Activated CD4-positive, alpha-beta T cell treated with anti-CD3 and anti-CD28 coated beads, Interleukin-2, amount 10 ng/mL, durations not matched to agents 7 days and 5 days (primary cell): ENCODE results near the gene TREH. TPM values are rescaled to one million over a fixed set of nuclear protein-coding genes. Genes with fewer than 3 reads are reported as not detected.
A peak's percentile ranks its signal among the peaks of the same experiment; 100 is the strongest.
"Not testable (repeated sequence)": the region's sequence is repeated elsewhere in the genome, so short reads cannot be mapped to it uniquely, and the experiment has no call there.

Experiments
- CTCF ChIA-PET: fragments of 350-600 bp; sonication (Branson Sonifier 250); formaldehyde crosslinking; loops from one replicate; lab custom pipeline; 2021; ENCODE audit warnings: antibody characterized with exemption; lab: Charles Lee
- POLR2A ChIA-PET: fragments of 350-600 bp; sonication (Branson Sonifier 250); formaldehyde crosslinking; loops from one replicate; lab custom pipeline; 2021; ENCODE audit warnings: antibody characterized with exemption; lab: Charles Lee
- DNase-seq: peaks from one replicate; pipeline ENCODE4 v3.0.0-alpha.2; 2020
- H3K27ac Mint-ChIP-seq: one replicate; pipeline ENCODE4 v1.8.0; 2021; ENCODE audit warnings: mild to moderate bottlenecking, moderate library complexity, mixed read lengths
- H3K27me3 Mint-ChIP-seq: one replicate; pipeline ENCODE4 v1.8.0; 2021; ENCODE audit warnings: mixed read lengths
- H3K36me3 Mint-ChIP-seq: one replicate; pipeline ENCODE4 v1.8.0; 2021; ENCODE audit warnings: low read depth, mixed read lengths
- H3K4me1 Mint-ChIP-seq: one replicate; pipeline ENCODE4 v1.8.0; 2021; ENCODE audit warnings: mixed read lengths
- H3K4me3 Mint-ChIP-seq: one replicate; pipeline ENCODE4 v1.8.0; 2021; ENCODE audit warnings: mild to moderate bottlenecking, moderate library complexity, mixed read lengths
- H3K9me3 Mint-ChIP-seq: one replicate; pipeline ENCODE4 v1.8.0; 2021; ENCODE audit warnings: mixed read lengths
- total RNA-seq, 2 experiments: library from RNA; stranded (reverse); gene quantifications; one replicate each; pipeline ENCODE4 v1.2.3, GENCODE V29; 2021

Gene TREH
- total RNA-seq, 2 experiments from 2014 or later = not detected

- H3K27ac Mint-ChIP-seq, H3K9me3 Mint-ChIP-seq, H3K27me3 Mint-ChIP-seq, H3K36me3 Mint-ChIP-seq, H3K4me1 Mint-ChIP-seq, H3K4me3 Mint-ChIP-seq, DNase-seq, POLR2A ChIA-PET, CTCF ChIA-PET: not testable (repeated sequence)
Measured at GRCh38 chr11:118714416-118714815, 35.0 kb upstream of the TREH start.

- no peaks in the 10 kb centered on the region for H3K9me3 Mint-ChIP-seq
- H3K4me1 Mint-ChIP-seq = peaks cover 25% of the 10 kb centered on the region
- no peaks in the 10 kb centered on the region for H3K36me3 Mint-ChIP-seq
- ChIA-PET CTCF (interaction anchor here (1.5 kb wide), 1 partner anchor 48 kb away, joined by 3 read pairs; no protein-coding TSS in a partner anchor), POLR2A (no interaction called here)
- H3K27me3 Mint-ChIP-seq = peaks cover 5% of the 10 kb centered on the region
- H3K27ac Mint-ChIP-seq = no peak overlapping the region
- H3K4me3 Mint-ChIP-seq = no peak overlapping the region
- DNase-seq = no peak
Measured at GRCh38 chr11:118708296-118708695, 28.8 kb upstream of the TREH start.

GRCh38 chr11:118706546-118706825 lies 27.0 kb upstream of the TREH start:
- ChIA-PET CTCF (interaction anchor here (3.2 kb wide), 1 partner anchor 12 kb away, joined by 15 read pairs; no protein-coding TSS in a partner anchor), POLR2A (no interaction called here)
- Mint-ChIP-seq H3K27me3 (peaks cover 5% of the 10 kb centered on the region), H3K36me3 (peaks cover 2% of the 10 kb centered on the region), H3K27ac (no peak overlapping the region), H3K9me3 (no peaks in the 10 kb centered on the region), H3K4me3 (no peak overlapping the region), H3K4me1 (peaks cover 25% of the 10 kb centered on the region)
- DNase-seq = no peak

- H3K36me3 Mint-ChIP-seq = peaks cover 2% of the 10 kb centered on the region
- ChIA-PET CTCF (interaction anchor here (0.6 to 3.2 kb wide), 4 partner anchors 8 to 38 kb away, joined by 3 to 15 read pairs (median 9); no protein-coding TSS in a partner anchor), POLR2A (no interaction called here)
- H3K9me3 Mint-ChIP-seq = no peaks in the 10 kb centered on the region
- H3K27ac Mint-ChIP-seq = peak overlapping the region; percentile 79
- DNase-seq = no peak
- H3K4me3 Mint-ChIP-seq = no peak overlapping the region
- H3K4me1 Mint-ChIP-seq = peaks cover 25% of the 10 kb centered on the region
- H3K27me3 Mint-ChIP-seq = peaks cover 5% of the 10 kb centered on the region
Measured at GRCh38 chr11:118705791-118706545, 26.5 kb upstream of the TREH start.

GRCh38 chr11:118705111-118705741 lies 25.8 kb upstream of the TREH start:
- H3K9me3 Mint-ChIP-seq = peaks cover 3% of the 10 kb centered on the region
- H3K36me3 Mint-ChIP-seq = peaks cover 5% of the 10 kb centered on the region
- ChIA-PET POLR2A (no interaction called here), CTCF (interaction anchor here (0.6 to 3.2 kb wide), 4 partner anchors 8 to 38 kb away, joined by 3 to 15 read pairs (median 9); no protein-coding TSS in a partner anchor)
- peak overlapping the region; percentile 79 for H3K27ac Mint-ChIP-seq
- peaks cover 27% of the 10 kb centered on the region for H3K4me1 Mint-ChIP-seq
- DNase-seq = peak; percentile 65
- H3K4me3 Mint-ChIP-seq = peak overlapping the region; percentile 8
- peaks cover 5% of the 10 kb centered on the region for H3K27me3 Mint-ChIP-seq

- no peak overlapping the region for H3K27ac Mint-ChIP-seq
- peaks cover 40% of the 10 kb centered on the region for H3K4me1 Mint-ChIP-seq
- peaks cover 3% of the 10 kb centered on the region for H3K9me3 Mint-ChIP-seq
- H3K4me3 Mint-ChIP-seq = no peak overlapping the region
- ChIA-PET CTCF (interaction anchor here (2.5 to 3.2 kb wide), 2 partner anchors 9 to 14 kb away, joined by 14 to 15 read pairs; no protein-coding TSS in a partner anchor), POLR2A (no interaction called here)
- H3K27me3 Mint-ChIP-seq = peaks cover 5% of the 10 kb centered on the region
- DNase-seq = no peak
- H3K36me3 Mint-ChIP-seq = peaks cover 9% of the 10 kb centered on the region
Measured at GRCh38 chr11:118703563-118704106, 24.2 kb upstream of the TREH start.

- H3K4me1 Mint-ChIP-seq = peaks cover 35% of the 10 kb centered on the region
- no peaks in the 10 kb centered on the region for H3K27me3 Mint-ChIP-seq
- ChIA-PET CTCF (interaction anchor here (2.4 kb wide), 1 partner anchor 10 kb away, joined by 14 read pairs; no protein-coding TSS in a partner anchor), POLR2A (interaction anchor here (0.6 kb wide), 1 partner anchor 56 kb away, joined by 3 read pairs; no protein-coding TSS in a partner anchor)
- H3K27ac Mint-ChIP-seq = peak overlapping the region; percentile 88
- peak; percentile 80 for DNase-seq
- peak overlapping the region; percentile 37 for H3K4me3 Mint-ChIP-seq
- H3K36me3 Mint-ChIP-seq = peaks cover 9% of the 10 kb centered on the region
- H3K9me3 Mint-ChIP-seq = peaks cover 3% of the 10 kb centered on the region
Measured at GRCh38 chr11:118699506-118700220, 20.2 kb upstream of the TREH start.

- peaks cover 40% of the 10 kb centered on the region for H3K4me1 Mint-ChIP-seq
- no peak overlapping the region for H3K27ac Mint-ChIP-seq
- peaks cover 3% of the 10 kb centered on the region for H3K9me3 Mint-ChIP-seq
- DNase-seq = no peak
- CTCF ChIA-PET = no interaction called here
- H3K36me3 Mint-ChIP-seq = peaks cover 9% of the 10 kb centered on the region
- no peak overlapping the region for H3K4me3 Mint-ChIP-seq
- H3K27me3 Mint-ChIP-seq = no peaks in the 10 kb centered on the region
- POLR2A ChIA-PET = no interaction called here
Measured at GRCh38 chr11:118697346-118697745, 17.9 kb upstream of the TREH start.

GRCh38 chr11:118696673-118697226 lies 17.3 kb upstream of the TREH start:
- H3K4me3 Mint-ChIP-seq = no peak overlapping the region
- H3K36me3 Mint-ChIP-seq = peaks cover 8% of the 10 kb centered on the region
- DNase-seq = no peak
- H3K9me3 Mint-ChIP-seq = peaks cover 3% of the 10 kb centered on the region
- ChIA-PET CTCF (interaction anchor here (3.7 kb wide), 1 partner anchor 8 kb away, joined by 15 read pairs; no protein-coding TSS in a partner anchor), POLR2A (no interaction called here)
- peaks cover 46% of the 10 kb centered on the region for H3K4me1 Mint-ChIP-seq
- H3K27ac Mint-ChIP-seq = no peak overlapping the region
- no peaks in the 10 kb centered on the region for H3K27me3 Mint-ChIP-seq

GRCh38 chr11:118694771-118695170 lies 15.3 kb upstream of the TREH start:
- Mint-ChIP-seq H3K27me3 (no peaks in the 10 kb centered on the region), H3K27ac (peak overlapping the region; percentile 54), H3K36me3 (peaks cover 1% of the 10 kb centered on the region), H3K4me3 (no peak overlapping the region), H3K4me1 (peaks cover 55% of the 10 kb centered on the region), H3K9me3 (no peaks in the 10 kb centered on the region)
- POLR2A ChIA-PET = no interaction called here
- CTCF ChIA-PET = interaction anchor here (1.0 to 3.7 kb wide), 4 partner anchors 10 to 235 kb away, joined by 3 to 15 read pairs (median 4); partner anchors contain the start of gene PHLDB1
- DNase-seq = no peak

GRCh38 chr11:118694185-118694584 lies 14.7 kb upstream of the TREH start:
- Mint-ChIP-seq H3K4me3 (no peak overlapping the region), H3K4me1 (peaks cover 49% of the 10 kb centered on the region), H3K27ac (no peak overlapping the region), H3K27me3 (no peaks in the 10 kb centered on the region), H3K9me3 (no peaks in the 10 kb centered on the region), H3K36me3 (no peaks in the 10 kb centered on the region)
- ChIA-PET CTCF (interaction anchor here (3.5 to 3.7 kb wide), 2 partner anchors 11 to 236 kb away, joined by 13 to 15 read pairs; no protein-coding TSS in a partner anchor), POLR2A (no interaction called here)
- DNase-seq = no peak
